ENCODE measurements around the gene ADGRD1.
"Not testable (repeated sequence)": the region's sequence is repeated elsewhere in the genome, so short reads cannot be mapped to it uniquely, and the experiment has no call there.

Gene ADGRD1

DNA sequence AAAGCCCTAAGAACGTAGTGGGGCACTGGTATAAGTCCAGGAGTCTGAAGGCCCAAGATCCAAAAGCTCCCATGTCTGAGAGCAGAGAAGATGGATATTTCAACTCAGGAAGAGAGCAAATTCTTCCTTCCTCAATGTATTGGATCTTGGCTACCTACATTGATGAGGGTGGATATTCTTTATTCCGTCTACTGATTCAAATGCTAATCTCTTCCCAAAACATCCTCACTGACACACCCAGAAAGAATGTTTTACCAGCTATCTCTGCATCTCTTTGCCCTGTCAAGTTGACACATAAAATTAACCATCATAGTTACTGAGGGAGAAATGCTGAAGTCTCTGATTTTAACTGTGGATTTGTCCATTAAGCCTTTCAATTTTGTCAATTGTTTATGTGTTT, 16.6 kb upstream of the ADGRD1 start:
- WGBS, 2 experiments, result 92 to 97% methylated on average over 1 to 2 of the region's 2 CpGs
- H3K36me3 ChIP-seq (ENCODE audit: control insufficient read depth, insufficient read depth, low read length), result no peaks in the 10 kb centered on the region

DNA sequence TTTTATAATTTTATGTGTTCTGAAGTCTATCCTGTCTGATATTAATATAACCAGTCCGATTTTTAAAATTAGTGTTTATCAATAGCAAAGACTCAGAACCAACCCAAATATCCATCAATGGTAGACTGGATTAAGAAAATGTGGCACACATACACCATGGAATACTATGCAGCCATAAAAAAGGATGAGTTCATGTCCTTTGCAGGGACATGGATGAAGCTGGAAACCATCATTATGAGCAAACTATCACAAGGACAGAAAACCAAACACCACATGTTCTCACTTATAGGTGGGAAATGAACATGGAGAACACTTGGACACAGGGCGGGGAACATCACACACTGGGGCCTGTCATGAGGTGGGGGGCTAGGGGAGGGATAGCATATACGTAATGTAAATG, 16.2 kb upstream of the ADGRD1 start:
- H3K36me3 ChIP-seq (ENCODE audit: control insufficient read depth, insufficient read depth, low read length); H3K4me1 ChIP-seq (ENCODE audit: control insufficient read depth, insufficient read depth, low read length); H3K27ac ChIP-seq (ENCODE audit: insufficient read depth, low read depth, low read length, poor library complexity, severe bottlenecking); H3K9me3 ChIP-seq (ENCODE audit: control insufficient read depth, low read length); H3K4me3 ChIP-seq (ENCODE audit: insufficient read depth, low read depth, low read length); H3K27me3 ChIP-seq (ENCODE audit: control insufficient read depth, insufficient read depth, low read length, poor library complexity, severe bottlenecking): not testable (repeated sequence)
- 82 to 93% methylated on average over 2 to 3 of the region's 3 CpGs for WGBS, 2 experiments

More for the DNA sequence above, 16.6 kb upstream of the ADGRD1 start:
- Histone ChIP-seq H3K4me3 (ENCODE audit: insufficient read depth, low read depth, low read length) (no peak overlapping the region), H3K27ac (ENCODE audit: insufficient read depth, low read depth, low read length, poor library complexity, severe bottlenecking) (no peak overlapping the region), H3K9me3 (ENCODE audit: control insufficient read depth, low read length) (no peaks in the 10 kb centered on the region), H3K27me3 (ENCODE audit: control insufficient read depth, insufficient read depth, low read length, poor library complexity, severe bottlenecking) (no peaks in the 10 kb centered on the region), H3K4me1 (ENCODE audit: control insufficient read depth, insufficient read depth, low read length) (peaks cover 7% of the 10 kb centered on the region)

- H3K36me3 ChIP-seq (ENCODE audit: control insufficient read depth, insufficient read depth, low read length), result no peaks in the 10 kb centered on the region
- no peaks in the 10 kb centered on the region for H3K27me3 ChIP-seq (ENCODE audit: control insufficient read depth, insufficient read depth, low read length, poor library complexity, severe bottlenecking)
- no peak overlapping the region for H3K27ac ChIP-seq (ENCODE audit: insufficient read depth, low read depth, low read length, poor library complexity, severe bottlenecking)
- H3K9me3 ChIP-seq (ENCODE audit: control insufficient read depth, low read length), result no peaks in the 10 kb centered on the region
- peaks cover 7% of the 10 kb centered on the region for H3K4me1 ChIP-seq (ENCODE audit: control insufficient read depth, insufficient read depth, low read length)
- no peak overlapping the region for H3K4me3 ChIP-seq (ENCODE audit: insufficient read depth, low read depth, low read length)
Measured at GRCh38 chr12:130938186-130938585, 15.5 kb upstream of the ADGRD1 start.

GRCh38 chr12:130944878-130945277, 8.8 kb upstream of the ADGRD1 start:
- Histone ChIP-seq H3K27me3 (ENCODE audit: control insufficient read depth, insufficient read depth, low read length, poor library complexity, severe bottlenecking) (no peaks in the 10 kb centered on the region), H3K36me3 (ENCODE audit: control insufficient read depth, insufficient read depth, low read length) (no peaks in the 10 kb centered on the region), H3K27ac (ENCODE audit: insufficient read depth, low read depth, low read length, poor library complexity, severe bottlenecking) (no peak overlapping the region), H3K4me3 (ENCODE audit: insufficient read depth, low read depth, low read length) (no peak overlapping the region), H3K4me1 (ENCODE audit: control insufficient read depth, insufficient read depth, low read length) (no peaks in the 10 kb centered on the region), H3K9me3 (ENCODE audit: control insufficient read depth, low read length) (peaks cover 3% of the 10 kb centered on the region)

DNA sequence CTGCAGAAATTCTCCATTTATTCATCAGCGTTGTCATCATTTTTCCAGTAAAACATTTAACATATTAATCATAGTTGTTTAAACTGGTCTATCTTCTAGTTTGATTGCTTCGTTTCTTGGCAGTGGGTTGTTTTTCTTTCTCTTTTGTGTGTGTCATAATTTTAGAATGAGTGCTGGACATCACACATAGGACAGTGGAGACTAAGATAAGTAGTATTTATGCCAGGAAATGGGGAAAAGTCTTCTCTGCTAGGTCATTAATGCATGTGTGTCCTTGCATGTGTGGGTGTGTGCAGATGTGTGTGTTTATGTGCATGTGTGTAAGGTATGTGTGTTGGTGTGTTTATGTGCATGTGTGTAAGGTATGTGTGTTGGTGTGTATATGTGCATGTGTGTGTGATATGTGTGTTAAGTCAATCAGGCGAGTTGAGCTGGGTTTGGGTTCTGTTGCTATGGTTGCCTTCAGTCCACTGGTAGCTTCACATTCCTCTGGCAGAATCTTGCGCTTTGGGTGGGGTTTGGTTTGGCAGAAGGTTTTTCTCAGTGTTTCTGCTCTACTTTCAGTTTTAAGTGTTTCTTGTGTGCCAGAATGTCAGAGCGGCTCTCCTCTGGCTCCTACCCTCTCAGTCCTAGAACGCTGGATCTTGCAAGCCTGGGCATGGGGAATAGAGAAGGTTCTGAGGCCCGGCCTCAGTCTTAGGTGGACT, 7.8 kb upstream of the ADGRD1 start:
- no peak overlapping the region for H3K4me3 ChIP-seq (ENCODE audit: insufficient read depth, low read depth, low read length)
- H3K27ac ChIP-seq (ENCODE audit: insufficient read depth, low read depth, low read length, poor library complexity, severe bottlenecking), result no peak overlapping the region
- 87 to 93% methylated on average over 6 to 7 of the region's 7 CpGs for WGBS, 2 experiments
- H3K27me3 ChIP-seq (ENCODE audit: control insufficient read depth, insufficient read depth, low read length, poor library complexity, severe bottlenecking), result no peaks in the 10 kb centered on the region
- peaks cover 3% of the 10 kb centered on the region for H3K9me3 ChIP-seq (ENCODE audit: control insufficient read depth, low read length)
- H3K4me1 ChIP-seq (ENCODE audit: control insufficient read depth, insufficient read depth, low read length), result no peaks in the 10 kb centered on the region
- no peaks in the 10 kb centered on the region for H3K36me3 ChIP-seq (ENCODE audit: control insufficient read depth, insufficient read depth, low read length)

- Histone ChIP-seq H3K27me3 (ENCODE audit: control insufficient read depth, insufficient read depth, low read length, poor library complexity, severe bottlenecking) (no peaks in the 10 kb centered on the region), H3K36me3 (ENCODE audit: control insufficient read depth, insufficient read depth, low read length) (no peaks in the 10 kb centered on the region), H3K9me3 (ENCODE audit: control insufficient read depth, low read length) (peaks cover 3% of the 10 kb centered on the region), H3K4me1 (ENCODE audit: control insufficient read depth, insufficient read depth, low read length) (no peaks in the 10 kb centered on the region), H3K4me3 (ENCODE audit: insufficient read depth, low read depth, low read length) (no peak overlapping the region), H3K27ac (ENCODE audit: insufficient read depth, low read depth, low read length, poor library complexity, severe bottlenecking) (no peak overlapping the region)
- WGBS, 2 experiments, result 89 to 90% methylated on average over 2 of the region's 2 CpGs
Measured at GRCh38 chr12:130947028-130947613, 6.6 kb upstream of the ADGRD1 start.

- H3K36me3 ChIP-seq (ENCODE audit: control insufficient read depth, insufficient read depth, low read length), result no peaks in the 10 kb centered on the region
- H3K4me3 ChIP-seq (ENCODE audit: insufficient read depth, low read depth, low read length), result no peak overlapping the region
- peaks cover 3% of the 10 kb centered on the region for H3K9me3 ChIP-seq (ENCODE audit: control insufficient read depth, low read length)
- no peak overlapping the region for H3K27ac ChIP-seq (ENCODE audit: insufficient read depth, low read depth, low read length, poor library complexity, severe bottlenecking)
- 69 to 71% methylated on average over 10 of the region's 10 CpGs for WGBS, 2 experiments
- peaks cover 8% of the 10 kb centered on the region for H3K27me3 ChIP-seq (ENCODE audit: control insufficient read depth, insufficient read depth, low read length, poor library complexity, severe bottlenecking)
- H3K4me1 ChIP-seq (ENCODE audit: control insufficient read depth, insufficient read depth, low read length), result no peaks in the 10 kb centered on the region
Measured at GRCh38 chr12:130948136-130948535, 5.6 kb upstream of the ADGRD1 start.

- Histone ChIP-seq H3K27ac (ENCODE audit: insufficient read depth, low read depth, low read length, poor library complexity, severe bottlenecking) (no peak overlapping the region), H3K4me1 (ENCODE audit: control insufficient read depth, insufficient read depth, low read length) (peaks cover 2% of the 10 kb centered on the region), H3K4me3 (ENCODE audit: insufficient read depth, low read depth, low read length) (no peak overlapping the region), H3K36me3 (ENCODE audit: control insufficient read depth, insufficient read depth, low read length) (no peaks in the 10 kb centered on the region), H3K9me3 (ENCODE audit: control insufficient read depth, low read length) (peaks cover 3% of the 10 kb centered on the region), H3K27me3 (ENCODE audit: control insufficient read depth, insufficient read depth, low read length, poor library complexity, severe bottlenecking) (peaks cover 13% of the 10 kb centered on the region)
- 90 to 95% methylated on average over 10 of the region's 10 CpGs for WGBS, 2 experiments
Measured at GRCh38 chr12:130948751-130949150, 5.0 kb upstream of the ADGRD1 start.

GRCh38 chr12:130949806-130950205, 3.9 kb upstream of the ADGRD1 start:
- Histone ChIP-seq H3K27ac (ENCODE audit: insufficient read depth, low read depth, low read length, poor library complexity, severe bottlenecking) (no peak overlapping the region), H3K4me1 (ENCODE audit: control insufficient read depth, insufficient read depth, low read length) (peaks cover 10% of the 10 kb centered on the region), H3K27me3 (ENCODE audit: control insufficient read depth, insufficient read depth, low read length, poor library complexity, severe bottlenecking) (peaks cover 23% of the 10 kb centered on the region), H3K4me3 (ENCODE audit: insufficient read depth, low read depth, low read length) (no peak overlapping the region), H3K9me3 (ENCODE audit: control insufficient read depth, low read length) (peaks cover under 1% of the 10 kb centered on the region), H3K36me3 (ENCODE audit: control insufficient read depth, insufficient read depth, low read length) (no peaks in the 10 kb centered on the region)
- 94 to 95% methylated on average over 11 of the region's 11 CpGs for WGBS, 2 experiments

DNA sequence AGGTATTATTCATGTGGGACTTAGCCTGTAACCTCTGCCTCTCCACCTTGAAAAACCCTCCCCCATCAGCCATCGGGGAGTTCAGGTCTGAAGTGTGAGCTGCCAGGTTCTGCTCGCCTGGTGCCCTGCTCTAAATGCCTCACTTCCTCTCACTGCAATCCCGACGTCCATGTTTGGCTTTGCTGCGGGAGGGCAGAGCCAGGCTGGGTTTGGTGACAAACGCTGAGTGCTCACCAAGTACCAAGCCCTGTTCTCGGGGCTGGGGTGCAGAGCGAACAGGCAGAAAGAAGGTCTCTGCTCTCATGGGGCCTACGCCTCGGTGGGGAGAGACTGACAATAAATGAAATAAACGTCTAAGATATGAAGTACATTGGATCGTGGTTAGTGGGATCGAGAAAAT, 2.1 kb upstream of the ADGRD1 start:
- WGBS, 2 experiments, result 89 to 91% methylated on average over 13 of the region's 13 CpGs
- Histone ChIP-seq H3K27ac (ENCODE audit: insufficient read depth, low read depth, low read length, poor library complexity, severe bottlenecking) (no peak overlapping the region), H3K27me3 (ENCODE audit: control insufficient read depth, insufficient read depth, low read length, poor library complexity, severe bottlenecking) (peaks cover 24% of the 10 kb centered on the region), H3K4me3 (ENCODE audit: insufficient read depth, low read depth, low read length) (no peak overlapping the region), H3K9me3 (ENCODE audit: control insufficient read depth, low read length) (no peaks in the 10 kb centered on the region), H3K36me3 (ENCODE audit: control insufficient read depth, insufficient read depth, low read length) (no peaks in the 10 kb centered on the region), H3K4me1 (ENCODE audit: control insufficient read depth, insufficient read depth, low read length) (peaks cover 10% of the 10 kb centered on the region)

All from ectodermal cell (in vitro differentiated cells).